Measurements from ENCODE around the gene KRT81.
"Not testable (repeated sequence)": the region's sequence is repeated elsewhere in the genome, so short reads cannot be mapped to it uniquely, and the experiment has no call there.

The KRT81 gene

GRCh38 chr12:52253391-52254179, 37.7 kb downstream of the KRT81 start:
- DNase-seq (ENCODE audit: low read depth in 2 of 2), result no peak

GRCh38 chr12:52252728-52253343, 38.5 kb downstream of the KRT81 start:
- no peak for DNase-seq (ENCODE audit: low read depth in 2 of 2)

- not testable (repeated sequence) for DNase-seq (ENCODE audit: low read depth in 2 of 2)
Observed at GRCh38 chr12:52252175-52252615, 39.1 kb downstream of the KRT81 start.

- no peak for DNase-seq (ENCODE audit: low read depth in 2 of 2)
Observed at GRCh38 chr12:52251367-52252051, 39.8 kb downstream of the KRT81 start.

GRCh38 chr12:52250048-52250990, 41.0 kb downstream of the KRT81 start:
- DNase-seq (ENCODE audit: low read depth in 2 of 2), result no peak

GRCh38 chr12:52249511-52250047, 41.8 kb downstream of the KRT81 start:
- DNase-seq (ENCODE audit: low read depth in 2 of 2), result no peak

- no peak for DNase-seq (ENCODE audit: low read depth in 2 of 2)
Observed at GRCh38 chr12:52248541-52249461, 42.5 kb downstream of the KRT81 start.

- no peak for DNase-seq (ENCODE audit: low read depth in 2 of 2)
Observed at GRCh38 chr12:52247622-52248540, 43.5 kb downstream of the KRT81 start.

GRCh38 chr12:52246720-52247621, 44.4 kb downstream of the KRT81 start:
- no peak for DNase-seq (ENCODE audit: low read depth in 2 of 2)

GRCh38 chr12:52245962-52246569, 45.3 kb downstream of the KRT81 start:
- no peak for DNase-seq (ENCODE audit: low read depth in 2 of 2)

GRCh38 chr12:52245259-52245961, 45.9 kb downstream of the KRT81 start:
- DNase-seq (ENCODE audit: low read depth in 2 of 2), result no peak

GRCh38 chr12:52244615-52244994, 46.7 kb downstream of the KRT81 start:
- no peak for DNase-seq (ENCODE audit: low read depth in 2 of 2)

- DNase-seq (ENCODE audit: low read depth in 2 of 2), result peak; percentile 54 to 62
Observed at GRCh38 chr12:52243856-52244614, 47.3 kb downstream of the KRT81 start.

- no peak for DNase-seq (ENCODE audit: low read depth in 2 of 2)
Observed at GRCh38 chr12:52243259-52243855, 48.0 kb downstream of the KRT81 start.

GRCh38 chr12:52242442-52243258, 48.7 kb downstream of the KRT81 start:
- no peak for DNase-seq (ENCODE audit: low read depth in 2 of 2)
